ENCODE measurements around the gene HAS3. TPM values are rescaled to one million over a fixed set of nuclear protein-coding genes. Genes with fewer than 3 reads are reported as not detected.
A peak's percentile ranks its signal among the peaks of the same experiment; 100 is the strongest.

Gene HAS3
- total RNA-seq, 1 experiment from 2014 or later = 66.9 TPM

- Mint-ChIP-seq H3K4me1 (peaks cover 42% of the 10 kb centered on the region), H3K4me3 (no peak overlapping the region), H3K9me3 (no peaks in the 10 kb centered on the region), H3K27ac (peak overlapping the region; percentile 77), H3K27me3 (ENCODE audit: low read depth) (no peaks in the 10 kb centered on the region), H3K36me3 (peaks cover 66% of the 10 kb centered on the region)
- ChIA-PET POLR2A (no interaction called here), CTCF (interaction anchor here (0.5 to 3.4 kb wide), 10 partner anchors 12 to 210 kb away, joined by 3 to 49 read pairs (median 4); no protein-coding TSS in a partner anchor)
- ATAC-seq = no peak
- no peak for DNase-seq (ENCODE audit: low spot score)
- TF ChIP-seq PRRX2 (CRISPR knock-in tag; IDR thresholded peaks at IDR 0.05) = no peak
- TF ChIP-seq ATF2 (CRISPR knock-in tag; IDR thresholded peaks at IDR 0.05; ENCODE audit: borderline replicate concordance, low read depth) = no peak
- no peak for TF ChIP-seq FOXP4 (CRISPR knock-in tag; IDR thresholded peaks at IDR 0.05)
- TF ChIP-seq EMX1 (CRISPR knock-in tag; IDR thresholded peaks at IDR 0.05) = no peak
- no peak for TF ChIP-seq MLX (CRISPR knock-in tag; IDR thresholded peaks at IDR 0.05)
- TF ChIP-seq CTCF (IDR thresholded peaks at IDR 0.05) = no peak
- TF ChIP-seq ESRRA (CRISPR knock-in tag; IDR thresholded peaks at IDR 0.05; ENCODE audit: borderline replicate concordance) = no peak
- no peak for TF ChIP-seq E2F4 (CRISPR knock-in tag; IDR thresholded peaks at IDR 0.05; ENCODE audit: borderline replicate concordance, low read depth)
- no peak for TF ChIP-seq ATF3 (CRISPR knock-in tag; conservative IDR thresholded peaks at IDR 0.05)
- no peak for TF ChIP-seq USF2 (CRISPR knock-in tag; IDR thresholded peaks at IDR 0.05)
- no peak for TF ChIP-seq ELF4 (CRISPR knock-in tag; IDR thresholded peaks at IDR 0.05; ENCODE audit: low read depth)
- no peak for TF ChIP-seq ZNF532 (CRISPR knock-in tag; IDR thresholded peaks at IDR 0.05; ENCODE audit: borderline replicate concordance)
- no peak for TF ChIP-seq GTF2I (CRISPR knock-in tag; conservative IDR thresholded peaks at IDR 0.05)
Measured at GRCh38 chr16:69111216-69111875, 5.9 kb downstream of the HAS3 start.
